Uterus (tissue), 4 donors: ENCODE results near the gene TMEM263. TPM values are rescaled to one million over a fixed set of nuclear protein-coding genes. Genes with fewer than 3 reads are reported as not detected.

ENCODE experiments used
- DNase-seq, 2 donors: peaks; one replicate each; pipeline ENCODE4 v3.0.0-alpha.2; 2019 to 2020
- H3K27ac ChIP-seq, 2 donors: fragments of 200-600 bp; sonication (generic); 1 replicate in 1 of 2; 2 replicates in 1 of 2; pipeline ENCODE4 v1.5.1; 2016 to 2018
- H3K27me3 ChIP-seq, 2 donors: fragments of 200-600 bp; sonication (generic); one replicate each; pipeline ENCODE4 v1.5.1; 2018 to 2019; ENCODE audit warnings: control low read depth in 1 of 2
- H3K36me3 ChIP-seq, 2 donors: fragments of 200-600 bp; sonication (generic); one replicate each; pipeline ENCODE4 v1.5.1; 2019; ENCODE audit warnings: control low read depth in 1 of 2
- H3K4me1 ChIP-seq, 2 donors: fragments of 200-600 bp; sonication (generic); one replicate each; pipeline ENCODE4 v1.5.1; 2018 to 2019; ENCODE audit warnings: control low read depth in 1 of 2
- H3K4me3 ChIP-seq, 2 donors: fragments of 200-600 bp; sonication (generic); 1 replicate in 1 of 2; 2 replicates in 1 of 2; pipeline ENCODE4 v1.5.1; 2018 to 2019; ENCODE audit warnings: mild to moderate bottlenecking in 1 of 2
- H3K9me3 ChIP-seq, 2 donors: fragments of 200-600 bp; sonication (generic); one replicate each; pipeline ENCODE4 v1.5.1; 2019; ENCODE audit warnings: control low read depth in 1 of 2
- CTCF ChIP-seq, 4 experiments: fragments of 200-600 bp in 2 of 4; fragments of 450-650 bp in 2 of 4; sonication (generic) in 2 of 4; IDR thresholded peaks; one replicate each; pipeline ENCODE4 v1.5.1; 2016 to 2019; ENCODE audit warnings: antibody characterized with exemption in 4 of 4, mild to moderate bottlenecking in 2 of 4, moderate library complexity in 1 of 4
- POLR2A ChIP-seq, 2 donors: fragments of 450-650 bp; IDR thresholded peaks; one replicate each; pipeline ENCODE4 v1.6.1; 2016; ENCODE audit warnings: antibody characterized with exemption in 2 of 2, mild to moderate bottlenecking in 1 of 2, moderate library complexity in 1 of 2
- intact Hi-C: fragments of 100-400 bp; cut with DNase I; formaldehyde crosslinking; loops from one replicate; pipeline ENCODE4 v1.15.1; 2023; ENCODE audit warnings: low total_unique reads
- total RNA-seq, 4 donors: library from RNA; depleted of rRNA in 3 of 4; stranded (reverse); fragments of >200 nt in 3 of 4; gene quantifications; one replicate each; pipeline versions ENCODE4 v1.1.0 to v1.2.4, GENCODE V29; 2014 to 2023
- donor health status: DM: yes; HTN: yes; CAD: no.

Gene TMEM263
- total RNA-seq, 4 donors from 2014 or later = 35.9 to 157 (median 46.0) TPM

- H3K36me3 ChIP-seq = no peaks in the 10 kb centered on the region
- TF ChIP-seq CTCF (IDR thresholded peaks at IDR 0.05) (no peak), POLR2A (IDR thresholded peaks at IDR 0.05) (no peak)
- peaks cover 0 to 5% of the 10 kb centered on the region in 2 donors for H3K4me1 ChIP-seq
- H3K27me3 ChIP-seq = no peaks in the 10 kb centered on the region
- no peaks in the 10 kb centered on the region for H3K9me3 ChIP-seq
- no peak for DNase-seq
- intact Hi-C loops = no loop called here
- H3K27ac ChIP-seq = no peak overlapping the region
- no peak overlapping the region for H3K4me3 ChIP-seq
Measured at GRCh38 chr12:106976668-106977067, 21.0 kb downstream of the TMEM263 start.

GRCh38 chr12:106978035-106978800 is 22.5 kb downstream of the TMEM263 start:
- Histone ChIP-seq H3K36me3 (no peaks in the 10 kb centered on the region), H3K9me3 (no peaks in the 10 kb centered on the region), H3K4me3 (no peak overlapping the region), H3K4me1 (peaks cover 0 to 5% of the 10 kb centered on the region in 2 donors), H3K27me3 (no peaks in the 10 kb centered on the region), H3K27ac (peak overlapping the region; percentile 12 to 32)
- no peak for TF ChIP-seq POLR2A (IDR thresholded peaks at IDR 0.05)
- peak; percentile 38 to 62 for DNase-seq
- intact Hi-C loops = no loop called here

- Histone ChIP-seq H3K9me3 (no peaks in the 10 kb centered on the region), H3K36me3 (no peaks in the 10 kb centered on the region), H3K4me1 (peaks cover 0 to 5% of the 10 kb centered on the region in 2 donors), H3K27me3 (no peaks in the 10 kb centered on the region), H3K27ac (no peak overlapping the region), H3K4me3 (no peak overlapping the region)
- intact Hi-C loops = loop anchor here (10.0 kb wide), 1 partner anchor 114 kb away; the partner anchor contains the start of gene CRY1
- no peak for DNase-seq
- TF ChIP-seq CTCF (IDR thresholded peaks at IDR 0.05) (no peak), POLR2A (IDR thresholded peaks at IDR 0.05) (no peak)
Measured at GRCh38 chr12:106980944-106981343, 25.2 kb downstream of the TMEM263 start.

- H3K4me1 ChIP-seq = no peaks in the 10 kb centered on the region
- H3K36me3 ChIP-seq = no peaks in the 10 kb centered on the region
- TF ChIP-seq CTCF (IDR thresholded peaks at IDR 0.05) = no peak
- no peak for TF ChIP-seq POLR2A (IDR thresholded peaks at IDR 0.05)
- H3K9me3 ChIP-seq = no peaks in the 10 kb centered on the region
- intact Hi-C loops = loop anchor here (10.0 kb wide), 1 partner anchor 113 kb away; the partner anchor contains the start of gene CRY1
- no peak overlapping the region for H3K4me3 ChIP-seq
- no peak for DNase-seq
- no peak overlapping the region for H3K27ac ChIP-seq
- no peaks in the 10 kb centered on the region for H3K27me3 ChIP-seq
Measured at GRCh38 chr12:106981788-106982187, 26.1 kb downstream of the TMEM263 start.

- Histone ChIP-seq H3K27me3 (no peaks in the 10 kb centered on the region), H3K4me1 (no peaks in the 10 kb centered on the region), H3K27ac (no peak overlapping the region), H3K4me3 (no peak overlapping the region), H3K9me3 (no peaks in the 10 kb centered on the region), H3K36me3 (no peaks in the 10 kb centered on the region)
- intact Hi-C loops = loop anchor here (10.0 kb wide), 1 partner anchor 113 kb away; the partner anchor contains the start of gene CRY1
- TF ChIP-seq CTCF (IDR thresholded peaks at IDR 0.05) (no peak), POLR2A (IDR thresholded peaks at IDR 0.05) (no peak)
- no peak for DNase-seq
Measured at GRCh38 chr12:106982229-106982628, 26.5 kb downstream of the TMEM263 start.
